Activated B cell treated with CpG ODN at 0.5 μM for 24 hours (primary cell): Measurements from ENCODE around the gene RFC5. TPM values are rescaled to one million over a fixed set of nuclear protein-coding genes. Genes with fewer than 3 reads are reported as not detected.

ENCODE experiments used
- ATAC-seq: fragments of 200-7000 bp; cut with Tn5 transposase; one replicate; pipeline ENCODE4 v1.10.0; 2021; ENCODE audit warnings: low read depth, mild to moderate bottlenecking, moderate library complexity
- CTCF ChIA-PET: fragments of 350-600 bp; sonication (Branson Sonifier 250); formaldehyde crosslinking; loops from one replicate; lab custom pipeline; 2021; ENCODE audit warnings: antibody characterized with exemption; lab: Charles Lee
- POLR2A ChIA-PET: fragments of 350-600 bp; sonication (Branson Sonifier 250); formaldehyde crosslinking; loops from one replicate; lab custom pipeline; 2021; ENCODE audit warnings: antibody characterized with exemption; lab: Charles Lee
- DNase-seq: peaks from one replicate; pipeline ENCODE4 v3.0.0; 2022
- H3K27ac Mint-ChIP-seq: one replicate; pipeline ENCODE4 v1.8.0; 2020; ENCODE audit warnings: mixed read lengths
- H3K27me3 Mint-ChIP-seq: one replicate; pipeline ENCODE4 v1.8.0; 2021; ENCODE audit warnings: mixed read lengths
- H3K36me3 Mint-ChIP-seq: one replicate; pipeline ENCODE4 v1.8.0; 2021; ENCODE audit warnings: low read depth, mixed read lengths
- H3K4me1 Mint-ChIP-seq: one replicate; pipeline ENCODE4 v1.8.0; 2021; ENCODE audit warnings: mixed read lengths
- H3K4me3 Mint-ChIP-seq: one replicate; pipeline ENCODE4 v1.8.0; 2020; ENCODE audit warnings: mild to moderate bottlenecking, mixed read lengths
- H3K9me3 Mint-ChIP-seq: one replicate; pipeline ENCODE4 v1.8.0; 2020; ENCODE audit warnings: mixed read lengths
- CTCF ChIP-seq: fragments of 200-600 bp; IDR thresholded peaks from one replicate; pipeline ENCODE4 v1.8.0; 2022; ENCODE audit warnings: antibody characterized with exemption, mild to moderate bottlenecking
- intact Hi-C: fragments of 100-400 bp; cut with micrococcal nuclease; formaldehyde crosslinking; loops from one replicate; pipeline ENCODE4 v1.15.1; 2024
- total RNA-seq: library from RNA; stranded (reverse); gene quantifications from 2 replicates; pipeline ENCODE4 v1.2.3, GENCODE V29; 2022

Gene RFC5
- total RNA-seq, 1 donor from 2014 or later: 20.1 TPM

DNA sequence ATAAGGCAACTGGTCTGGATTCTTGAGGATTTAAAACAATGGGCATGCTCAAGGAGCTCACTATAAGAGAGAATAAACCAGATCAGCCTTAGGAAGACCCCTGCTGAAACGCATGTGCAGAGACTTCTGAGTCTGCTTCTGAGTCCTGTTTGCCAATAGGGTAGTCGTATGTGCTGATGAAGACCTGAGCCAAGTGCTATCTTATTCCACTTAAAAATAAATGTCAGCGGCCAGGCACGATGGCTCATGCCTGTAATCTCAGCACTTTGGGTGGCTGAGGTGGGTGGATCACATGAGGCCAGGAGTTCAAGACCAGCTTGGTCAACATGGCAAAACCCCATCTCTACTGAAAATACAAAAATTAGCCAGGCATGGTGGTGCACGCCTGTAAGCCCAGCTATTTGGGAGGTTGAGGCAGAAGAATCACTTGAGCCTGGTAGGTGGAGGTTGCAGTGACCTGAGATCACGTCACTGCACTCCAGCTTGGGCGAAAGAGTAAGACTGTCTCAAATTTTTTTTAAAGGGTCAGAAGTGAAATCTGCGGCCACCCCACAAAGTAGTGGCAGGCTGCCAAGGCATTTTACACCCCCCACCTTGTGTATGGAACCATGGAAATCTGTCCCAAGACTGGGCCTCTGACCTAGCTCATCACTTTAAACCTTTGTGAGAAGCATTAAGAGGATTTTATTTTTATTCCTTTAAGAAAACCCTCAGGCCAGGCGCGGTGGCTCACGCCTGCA lies 20.3 kb downstream of the RFC5 start:
- peaks cover 73% of the 10 kb centered on the region for H3K36me3 Mint-ChIP-seq
- no peak overlapping the region for H3K27ac Mint-ChIP-seq
- no peaks in the 10 kb centered on the region for H3K9me3 Mint-ChIP-seq
- ChIA-PET CTCF (no interaction called here), POLR2A (interaction anchor here (0.7 kb wide), 1 partner anchor 26 kb away, joined by 6 read pairs; no protein-coding TSS in a partner anchor)
- H3K4me1 Mint-ChIP-seq: peaks cover 19% of the 10 kb centered on the region
- no peak for DNase-seq
- ATAC-seq: no peak
- no peak overlapping the region for H3K4me3 Mint-ChIP-seq
- TF ChIP-seq CTCF: no peak
- no peaks in the 10 kb centered on the region for H3K27me3 Mint-ChIP-seq
- intact Hi-C loops: no loop called here

DNA sequence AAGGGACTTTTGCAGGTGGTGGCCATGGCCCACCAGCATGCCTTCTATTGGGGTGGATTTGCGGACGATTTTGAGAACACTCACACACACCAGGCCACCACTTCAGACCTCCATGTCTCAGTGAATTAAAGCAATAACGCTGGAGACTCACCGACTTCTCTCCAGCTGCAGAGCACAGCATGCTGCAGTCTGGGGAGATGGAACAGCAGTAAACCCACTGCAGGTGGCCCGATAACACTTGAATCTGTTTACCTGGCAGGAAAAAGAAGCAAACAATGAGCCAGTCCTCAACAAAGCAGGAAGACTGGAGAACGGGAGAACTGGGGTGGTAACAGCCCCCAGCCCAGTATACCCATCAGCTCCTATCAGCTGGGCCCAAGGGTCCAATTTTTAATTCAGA lies 21.6 kb downstream of the RFC5 start:
- H3K36me3 Mint-ChIP-seq: peaks cover 78% of the 10 kb centered on the region
- intact Hi-C loops: no loop called here

GRCh38 chr12:118042091-118042490 lies 25.6 kb downstream of the RFC5 start:
- ChIA-PET CTCF (no interaction called here), POLR2A (no interaction called here)
- no peak for DNase-seq
- H3K9me3 Mint-ChIP-seq: no peaks in the 10 kb centered on the region
- H3K4me3 Mint-ChIP-seq: no peak overlapping the region
- no peaks in the 10 kb centered on the region for H3K27me3 Mint-ChIP-seq
- ATAC-seq: no peak
- no peaks in the 10 kb centered on the region for H3K4me1 Mint-ChIP-seq
- peaks cover 65% of the 10 kb centered on the region for H3K36me3 Mint-ChIP-seq
- TF ChIP-seq CTCF: no peak
- intact Hi-C loops: no loop called here
- no peak overlapping the region for H3K27ac Mint-ChIP-seq

More for the DNA sequence above, 21.6 kb downstream of the RFC5 start:
- H3K27ac Mint-ChIP-seq: no peak overlapping the region
- TF ChIP-seq CTCF: no peak
- H3K4me1 Mint-ChIP-seq: peaks cover 19% of the 10 kb centered on the region
- H3K27me3 Mint-ChIP-seq: no peaks in the 10 kb centered on the region
- H3K4me3 Mint-ChIP-seq: no peak overlapping the region
- ChIA-PET CTCF (no interaction called here), POLR2A (no interaction called here)
- no peak for ATAC-seq
- no peak for DNase-seq
- no peaks in the 10 kb centered on the region for H3K9me3 Mint-ChIP-seq

GRCh38 chr12:118044075-118044474 lies 27.6 kb downstream of the RFC5 start:
- ChIA-PET POLR2A (no interaction called here), CTCF (no interaction called here)
- Mint-ChIP-seq H3K9me3 (no peaks in the 10 kb centered on the region), H3K27me3 (no peaks in the 10 kb centered on the region), H3K4me3 (no peak overlapping the region), H3K27ac (no peak overlapping the region), H3K4me1 (no peaks in the 10 kb centered on the region), H3K36me3 (peaks cover 53% of the 10 kb centered on the region)
- TF ChIP-seq CTCF: no peak
- intact Hi-C loops: no loop called here
- ATAC-seq: no peak
- no peak for DNase-seq

GRCh38 chr12:118044577-118044976 lies 28.1 kb downstream of the RFC5 start:
- Mint-ChIP-seq H3K27me3 (no peaks in the 10 kb centered on the region), H3K4me1 (no peaks in the 10 kb centered on the region), H3K27ac (no peak overlapping the region), H3K36me3 (peaks cover 53% of the 10 kb centered on the region), H3K9me3 (no peaks in the 10 kb centered on the region), H3K4me3 (no peak overlapping the region)
- POLR2A ChIA-PET: no interaction called here
- intact Hi-C loops: no loop called here
- TF ChIP-seq CTCF: no peak
- ATAC-seq (no peak), DNase-seq (no peak)
- CTCF ChIA-PET: no interaction called here
